Measurements from ENCODE around the gene MEAK7.

- no peak for TF ChIP-seq CTCF (conservative IDR thresholded peaks at IDR 0.05; ENCODE audit: low read depth, low read length)
- TF ChIP-seq EZH2 (IDR thresholded peaks at IDR 0.05; ENCODE audit: low read length, unreplicated experiment): no peak
Measured at GRCh38 chr16:84499638-84500037, 4.8 kb downstream of the MEAK7 start.
